Testis (tissue), 2 donors: ENCODE data around the gene PGAP1.

Experiments used
- POLR2A ChIP-seq: fragments of 450-650 bp; IDR thresholded peaks from one replicate; pipeline ENCODE4 v1.6.1; 2017; ENCODE audit warnings: antibody characterized with exemption, mild to moderate bottlenecking, moderate library complexity
- TF ChIP-seq, protein P1 (sequence below), 3 experiments: fragments of 450-650 bp in 2 of 3; fragments of 200-600 bp in 1 of 3; sonication (generic) in 1 of 3; IDR thresholded peaks; one replicate each; pipeline ENCODE4 v1.5.1; 2016 to 2019; ENCODE audit warnings: antibody characterized with exemption in 3 of 3, mild to moderate bottlenecking in 2 of 3, moderate library complexity in 1 of 3

DNA sequence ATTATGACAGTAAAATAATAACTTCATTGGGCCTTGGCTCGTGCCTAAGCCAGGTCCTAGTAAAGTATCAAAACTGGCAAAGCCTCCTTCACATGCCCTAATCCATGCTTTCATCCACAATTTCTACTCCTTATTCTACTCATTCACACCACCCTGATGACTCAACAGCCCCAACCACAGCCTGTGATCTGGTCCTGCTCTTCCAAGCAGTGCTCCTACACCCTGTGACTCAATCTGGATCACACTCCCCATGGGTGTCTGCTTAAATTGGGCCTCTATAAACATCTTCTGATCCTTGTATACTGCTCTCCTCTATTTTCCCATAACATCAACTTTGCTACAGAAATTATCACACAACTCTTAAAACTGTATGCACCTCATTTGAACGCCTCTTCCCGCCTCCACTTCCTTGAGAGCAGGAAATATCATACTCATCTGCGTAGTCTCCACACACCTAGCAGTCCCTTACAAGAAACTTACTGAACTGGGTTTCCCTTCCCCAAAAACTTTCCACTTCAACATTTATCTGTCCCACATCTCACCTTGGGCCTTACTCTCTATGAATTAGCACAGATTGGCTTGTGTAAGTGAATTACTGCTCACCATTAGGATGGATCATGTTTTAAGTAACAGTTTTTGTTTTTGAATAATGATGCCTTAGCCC is 142.9 kb downstream of the PGAP1 start:
- TF ChIP-seq, protein P1, sequence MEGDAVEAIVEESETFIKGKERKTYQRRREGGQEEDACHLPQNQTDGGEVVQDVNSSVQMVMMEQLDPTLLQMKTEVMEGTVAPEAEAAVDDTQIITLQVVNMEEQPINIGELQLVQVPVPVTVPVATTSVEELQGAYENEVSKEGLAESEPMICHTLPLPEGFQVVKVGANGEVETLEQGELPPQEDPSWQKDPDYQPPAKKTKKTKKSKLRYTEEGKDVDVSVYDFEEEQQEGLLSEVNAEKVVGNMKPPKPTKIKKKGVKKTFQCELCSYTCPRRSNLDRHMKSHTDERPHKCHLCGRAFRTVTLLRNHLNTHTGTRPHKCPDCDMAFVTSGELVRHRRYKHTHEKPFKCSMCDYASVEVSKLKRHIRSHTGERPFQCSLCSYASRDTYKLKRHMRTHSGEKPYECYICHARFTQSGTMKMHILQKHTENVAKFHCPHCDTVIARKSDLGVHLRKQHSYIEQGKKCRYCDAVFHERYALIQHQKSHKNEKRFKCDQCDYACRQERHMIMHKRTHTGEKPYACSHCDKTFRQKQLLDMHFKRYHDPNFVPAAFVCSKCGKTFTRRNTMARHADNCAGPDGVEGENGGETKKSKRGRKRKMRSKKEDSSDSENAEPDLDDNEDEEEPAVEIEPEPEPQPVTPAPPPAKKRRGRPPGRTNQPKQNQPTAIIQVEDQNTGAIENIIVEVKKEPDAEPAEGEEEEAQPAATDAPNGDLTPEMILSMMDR (IDR thresholded peaks at IDR 0.05): no peak
- no peak for TF ChIP-seq POLR2A
